Stimulated activated CD4-positive, alpha-beta T cell treated with anti-CD3 and anti-CD28 coated beads, Interleukin-2, amount 100 ng/mL, for 48 hours (primary cell): ENCODE measurements around the gene FUNDC2.

Source experiments
- DNase-seq, 2 donors: peaks; one replicate each; pipeline ENCODE4 v3.0.0-alpha.2; 2020

The FUNDC2 gene

DNA sequence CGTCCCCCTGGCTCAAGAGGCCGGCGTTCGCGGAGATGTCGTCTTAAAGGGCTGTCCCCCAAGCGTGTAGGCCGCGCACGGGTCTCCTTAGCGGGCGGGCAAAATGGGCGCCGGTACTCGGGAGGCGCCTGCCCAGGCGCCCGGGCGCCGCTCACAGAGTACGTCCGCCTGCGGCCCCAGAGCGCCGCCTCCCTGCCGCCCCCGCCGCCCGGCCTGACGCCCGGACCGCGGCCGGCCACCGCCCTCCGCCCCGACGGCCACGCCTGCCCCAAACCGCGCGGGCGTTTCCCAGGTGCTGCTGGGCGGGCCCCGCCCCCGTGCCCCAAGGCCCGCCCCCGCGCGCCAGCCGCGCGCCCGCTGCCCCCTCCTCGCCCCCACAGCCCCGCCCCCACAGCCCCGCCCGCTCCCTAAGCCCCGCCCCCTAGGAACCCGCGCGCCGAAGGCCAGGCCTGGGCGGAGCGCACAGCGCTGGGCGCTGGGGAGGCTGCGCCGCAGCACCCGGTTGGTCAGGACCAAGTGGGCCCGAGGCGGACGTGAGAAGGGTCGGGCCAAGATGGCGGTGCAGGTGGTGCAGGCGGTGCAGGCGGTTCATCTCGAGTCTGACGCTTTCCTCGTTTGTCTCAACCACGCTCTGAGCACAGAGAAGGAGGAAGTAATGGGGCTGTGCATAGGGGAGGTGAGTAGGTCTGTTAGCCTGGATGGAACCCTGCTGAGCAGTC, 44.5 kb downstream of the FUNDC2 start, which contains the start of the genes BRCC3, CMC4 and MTCP1:
Gene BRCC3, plus strand, starts transcription at position 534 of the 719 bp plus-strand sequence. Its CDS starts 20 bp downstream, at position 554.
Gene CMC4, minus strand, starts transcription at position 162 of the 719 bp plus-strand sequence. CDS start 7,113 bp downstream, outside the sequence.
Gene MTCP1, minus strand, starts transcription at position 162 of the 719 bp plus-strand sequence. CDS start 5,126 bp downstream, outside the sequence.
- DNase-seq: peak; percentile 61 to 66

GRCh38 chrX:155071694-155072280, 45.1 kb downstream of the FUNDC2 start:
- no peak for DNase-seq

- DNase-seq: peak; percentile 27 to 29
Measured at GRCh38 chrX:155086202-155086840, 59.7 kb downstream of the FUNDC2 start.

DNA sequence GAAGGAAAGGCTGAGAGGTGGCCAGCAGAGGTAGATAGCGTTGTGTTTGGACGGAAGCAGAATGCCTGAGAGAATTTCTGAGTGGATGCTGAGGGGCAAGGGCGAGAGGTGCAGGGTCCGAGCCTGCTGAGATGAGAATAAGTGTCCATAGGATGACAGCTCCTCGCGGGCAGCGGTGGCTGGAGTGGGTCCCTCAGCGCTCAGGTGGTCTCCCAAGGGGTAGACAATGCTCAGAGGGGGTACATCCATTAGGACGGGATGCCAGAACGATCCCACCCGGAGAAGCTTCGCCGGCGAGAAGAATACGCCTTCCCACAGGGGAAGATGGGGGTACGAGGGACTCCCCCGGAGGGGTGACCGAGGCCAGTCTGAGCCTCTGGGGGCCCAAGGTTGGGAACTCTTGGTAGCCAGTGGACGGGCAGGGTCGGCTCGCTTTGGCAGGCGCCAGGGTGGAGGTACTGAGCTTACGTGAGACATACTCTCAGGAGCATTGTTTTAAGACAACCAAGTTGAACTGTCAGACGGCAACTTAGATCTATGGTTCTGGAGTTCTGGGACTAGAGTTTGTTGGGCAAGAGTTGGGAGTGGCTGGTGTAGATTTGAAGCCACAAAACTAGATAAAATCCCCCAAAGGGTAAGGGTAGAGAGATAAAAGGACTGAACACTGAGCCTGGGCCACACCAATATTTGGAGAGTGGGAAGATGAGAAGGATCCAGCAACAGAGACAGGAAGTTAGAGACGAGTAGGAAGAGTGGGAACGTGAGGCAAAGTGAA, 60.5 kb downstream of the FUNDC2 start:
- DNase-seq: no peak

DNA sequence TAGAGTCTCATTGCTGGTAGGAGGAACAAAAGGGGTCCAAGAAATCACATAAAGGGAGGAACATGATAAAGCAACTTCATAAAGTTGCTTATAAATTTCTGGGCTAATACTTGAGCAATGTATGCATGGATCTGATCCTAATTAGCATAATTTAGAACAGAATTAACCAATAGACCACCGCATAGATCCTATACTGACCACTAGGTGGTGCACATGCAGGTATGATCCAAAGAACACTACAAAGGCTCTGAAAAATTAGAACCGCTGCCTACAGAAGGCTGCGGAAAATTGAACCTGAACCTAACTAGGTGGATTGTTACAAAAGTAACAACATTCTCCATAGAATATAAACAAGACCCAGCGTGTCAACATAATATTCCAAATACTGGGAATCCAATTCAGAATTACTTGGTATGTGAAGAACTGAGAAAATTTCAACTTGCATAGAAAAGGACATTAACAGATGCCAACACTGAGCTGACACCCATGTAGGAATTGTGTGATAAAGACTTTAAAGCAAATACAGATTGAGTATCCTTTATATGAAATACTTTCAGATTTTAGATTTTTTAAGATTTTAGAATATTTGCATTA, 67.9 kb downstream of the FUNDC2 start:
- no peak for DNase-seq

DNA sequence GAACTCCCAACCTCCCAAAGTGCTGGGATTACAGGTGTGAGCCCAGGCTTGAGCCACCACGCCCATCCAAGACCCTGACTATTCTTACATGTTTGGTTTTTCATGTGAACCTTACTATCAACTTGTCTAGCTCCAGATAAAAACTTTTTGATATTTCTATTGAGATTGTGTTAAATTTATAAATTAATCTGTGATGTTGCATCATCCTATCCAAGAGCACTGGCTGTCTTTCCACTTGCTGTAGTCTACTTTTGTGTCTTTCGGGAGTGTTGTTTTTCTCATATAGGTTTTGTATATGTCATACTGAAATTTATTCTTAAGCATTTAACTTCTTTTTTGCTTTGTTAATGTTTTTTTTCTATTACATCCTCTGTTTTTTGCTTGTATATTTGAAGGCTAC, 79.3 kb downstream of the FUNDC2 start:
- DNase-seq: no peak

DNA sequence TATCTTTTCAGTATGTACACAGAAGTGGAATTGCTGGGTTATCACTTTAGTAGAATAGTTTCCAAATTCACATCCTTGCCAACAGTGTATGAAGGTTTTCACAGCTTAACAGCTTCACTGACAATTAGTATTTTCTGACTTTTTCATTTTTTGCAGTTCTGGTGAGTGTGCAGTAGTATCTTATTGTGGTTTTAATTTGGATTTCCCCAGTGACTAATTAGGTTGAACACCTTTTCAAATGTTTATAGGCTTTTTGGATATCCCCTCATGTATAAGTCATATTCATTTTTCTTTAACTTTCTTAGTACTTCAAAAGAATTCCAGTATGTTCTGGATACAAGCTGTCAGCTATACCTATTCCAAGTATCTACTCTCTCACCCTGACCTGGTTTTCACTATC, 81.8 kb downstream of the FUNDC2 start:
- DNase-seq: no peak
